Stomach (tissue), 4 donors: ENCODE measurements around the gene PAOX.

ENCODE experiments used
- CTCF ChIP-seq, 7 experiments: fragments of 450-650 bp in 4 of 7; fragments of 200-600 bp in 3 of 7; sonication (generic) in 3 of 7; IDR thresholded peaks; one replicate each; pipeline ENCODE4 v1.5.1; 2016 to 2019; ENCODE audit warnings: antibody characterized with exemption in 7 of 7, control low read depth in 2 of 7, mild to moderate bottlenecking in 1 of 7
- POLR2A ChIP-seq, 4 donors: fragments of 450-650 bp; IDR thresholded peaks; one replicate each; pipeline ENCODE4 v1.6.1; 2016; ENCODE audit warnings: antibody characterized with exemption in 4 of 4, control low read depth in 2 of 4, mild to moderate bottlenecking in 1 of 4, moderate library complexity in 1 of 4
- POLR2AphosphoS5 ChIP-seq, 3 donors: sonication (generic); formaldehyde crosslinking; IDR thresholded peaks; one replicate each; pipeline ENCODE4 v1.6.1; 2016; ENCODE audit warnings: antibody characterized with exemption in 3 of 3

GRCh38 chr10:133403784-133404183 is 24.7 kb downstream of the PAOX start:
- TF ChIP-seq CTCF (IDR thresholded peaks at IDR 0.05) = no peak
- no peak for TF ChIP-seq POLR2A (IDR thresholded peaks at IDR 0.05)
- TF ChIP-seq POLR2AphosphoS5 (IDR thresholded peaks at IDR 0.05) = no peak
